H9 (cell line): Measurements from ENCODE around the gene DENND6A. TPM values are rescaled to one million over a fixed set of nuclear protein-coding genes. Genes with fewer than 3 reads are reported as not detected.

Experiments
- DNase-seq: peaks from one replicate; pipeline ENCODE4 v3.0.0-alpha.2; 2017
- H2AFZ ChIP-seq: one replicate; pipeline ENCODE4 v1.6.1; 2013; ENCODE audit warnings: mild to moderate bottlenecking, low read length, control low read depth, moderate library complexity
- H2AK5ac ChIP-seq: 2 replicates; pipeline ENCODE4 v1.6.1; 2013; ENCODE audit warnings: low read length, control low read depth, mixed read lengths; ENCODE audit not compliant: insufficient read length
- H2BK120ac ChIP-seq: one replicate; pipeline ENCODE4 v1.6.1; 2013; ENCODE audit warnings: low read depth, mild to moderate bottlenecking, low read length, control low read depth, inconsistent platforms; ENCODE audit not compliant: poor library complexity, severe bottlenecking
- H2BK12ac ChIP-seq: 2 replicates; pipeline ENCODE4 v1.6.1; 2013; ENCODE audit warnings: low read length, control low read depth, mixed read lengths, low read depth; ENCODE audit not compliant: insufficient read length
- H2BK15ac ChIP-seq: 2 replicates; pipeline ENCODE4 v1.6.1; 2013; ENCODE audit warnings: low read depth, low read length, control low read depth
- H2BK20ac ChIP-seq: one replicate; pipeline ENCODE4 v1.6.1; 2013; ENCODE audit warnings: low read depth, mild to moderate bottlenecking, low read length, control low read depth, inconsistent platforms; ENCODE audit not compliant: poor library complexity, severe bottlenecking
- H2BK5ac ChIP-seq: 2 replicates; pipeline ENCODE4 v1.6.1; 2013; ENCODE audit warnings: low read length, control low read depth, mixed read lengths; ENCODE audit not compliant: insufficient read length
- H3K14ac ChIP-seq: 2 replicates; pipeline ENCODE4 v1.6.1; 2013; ENCODE audit warnings: low read length, control low read depth; ENCODE audit not compliant: insufficient read depth
- H3K18ac ChIP-seq: 2 replicates; pipeline ENCODE4 v1.6.1; 2013; ENCODE audit warnings: low read depth, mild to moderate bottlenecking, mixed read lengths, low read length, control low read depth; ENCODE audit not compliant: insufficient read length
- H3K23ac ChIP-seq: 2 replicates; pipeline ENCODE4 v1.6.1; 2013; ENCODE audit warnings: low read length, control low read depth, mixed read lengths, low read depth; ENCODE audit not compliant: insufficient read length
- H3K23me2 ChIP-seq: 2 replicates; pipeline ENCODE4 v1.6.1; 2013; ENCODE audit warnings: low read depth, mild to moderate bottlenecking, mixed read lengths, low read length, control low read depth; ENCODE audit not compliant: insufficient read length, poor library complexity, severe bottlenecking
- H3K27ac ChIP-seq: 2 replicates; pipeline ENCODE4 v1.5.1; 2013; ENCODE audit warnings: low read length, control low read depth, mixed read lengths, low read depth; ENCODE audit not compliant: insufficient read length
- H3K27me3 ChIP-seq: 2 replicates; pipeline ENCODE4 v1.6.1; 2013; ENCODE audit warnings: low read length, control low read depth, inconsistent platforms; ENCODE audit not compliant: insufficient read depth
- H3K4ac ChIP-seq: 2 replicates; pipeline ENCODE4 v1.6.1; 2013; ENCODE audit warnings: low read depth, mild to moderate bottlenecking, control low read depth, inconsistent platforms, low read length, moderate library complexity
- H3K4me1 ChIP-seq: 2 replicates; pipeline ENCODE4 v1.6.1; 2013; ENCODE audit warnings: low read length, control low read depth, inconsistent platforms; ENCODE audit not compliant: insufficient read depth
- H3K4me2 ChIP-seq: 2 replicates; pipeline ENCODE4 v1.6.1; 2013; ENCODE audit warnings: low read length, control low read depth, mixed read lengths; ENCODE audit not compliant: insufficient read length, insufficient read depth
- H3K56ac ChIP-seq: 2 replicates; pipeline ENCODE4 v1.6.1; 2013; ENCODE audit warnings: low read depth, mild to moderate bottlenecking, mixed read lengths, low read length, control low read depth; ENCODE audit not compliant: insufficient read length
- H3K79me1 ChIP-seq: 2 replicates; pipeline ENCODE4 v1.6.1; 2013; ENCODE audit warnings: low read depth, mild to moderate bottlenecking, moderate library complexity, low read length, control low read depth, inconsistent platforms; ENCODE audit not compliant: insufficient read depth, poor library complexity, severe bottlenecking
- H3K79me2 ChIP-seq: 2 replicates; pipeline ENCODE4 v1.6.1; 2013; ENCODE audit warnings: low read length, control low read depth, inconsistent platforms; ENCODE audit not compliant: insufficient read depth
- H3K9ac ChIP-seq: 2 replicates; pipeline ENCODE4 v1.6.1; 2013; ENCODE audit warnings: low read length, control low read depth, mixed read lengths; ENCODE audit not compliant: insufficient read length; ENCODE audit errors: extremely low read depth
- H3K9me3 ChIP-seq: one replicate; pipeline ENCODE4 v1.6.1; 2013; ENCODE audit warnings: low read depth, low read length, inconsistent platforms; ENCODE audit not compliant: control insufficient read depth
- H3T11ph ChIP-seq: one replicate; pipeline ENCODE4 v1.6.1; 2013; ENCODE audit warnings: mild to moderate bottlenecking, low read length, control low read depth, inconsistent platforms
- H4K20me1 ChIP-seq: one replicate; pipeline ENCODE4 v1.6.1; 2013; ENCODE audit not compliant: control insufficient read depth, insufficient read length, insufficient read depth
- H4K5ac ChIP-seq: 2 replicates; pipeline ENCODE4 v1.6.1; 2013; ENCODE audit warnings: low read depth, mild to moderate bottlenecking, mixed read lengths, low read length, control low read depth; ENCODE audit not compliant: insufficient read length
- H4K8ac ChIP-seq: replicated peaks from 2 replicates; pipeline ENCODE4 v1.6.1; 2013; ENCODE audit warnings: low read length, control low read depth, mixed read lengths, low read depth; ENCODE audit not compliant: insufficient read length
- H4K91ac ChIP-seq: 2 replicates; pipeline ENCODE4 v1.6.1; 2013; ENCODE audit warnings: low read depth, mild to moderate bottlenecking, moderate library complexity, mixed read lengths, low read length, control low read depth; ENCODE audit not compliant: insufficient read length
- H3K27ac Mint-ChIP-seq, 3 experiments: 2 replicates in 2 of 3; 3 replicates in 1 of 3; pipeline ENCODE4 v1.8.0; 2020 to 2021; ENCODE audit warnings: mixed read lengths in 3 of 3, mild to moderate bottlenecking in 1 of 3, moderate library complexity in 1 of 3
- H3K27me3 Mint-ChIP-seq: 2 replicates; pipeline ENCODE4 v1.8.0; 2021; ENCODE audit warnings: low read depth, mild to moderate bottlenecking, moderate library complexity, mixed read lengths
- H3K36me3 Mint-ChIP-seq, 3 experiments: 2 replicates in 2 of 3; 3 replicates in 1 of 3; pipeline ENCODE4 v1.8.0; 2020 to 2021; ENCODE audit warnings: low read depth in 3 of 3, mixed read lengths in 3 of 3; ENCODE audit not compliant: insufficient read depth in 1 of 3
- H3K4me1 Mint-ChIP-seq, 2 experiments: 2 replicates each; pipeline ENCODE4 v1.8.0; 2020; ENCODE audit warnings: mixed read lengths in 2 of 2
- H3K4me3 Mint-ChIP-seq, 2 experiments: 2 replicates in 1 of 2; 3 replicates in 1 of 2; pipeline ENCODE4 v1.8.0; 2020 to 2021; ENCODE audit warnings: mild to moderate bottlenecking in 2 of 2, mixed read lengths in 2 of 2, moderate library complexity in 1 of 2
- H3K9me3 Mint-ChIP-seq, 2 experiments: 2 replicates in 1 of 2; 3 replicates in 1 of 2; pipeline ENCODE4 v1.8.0; 2020; ENCODE audit warnings: mild to moderate bottlenecking in 2 of 2, mixed read lengths in 2 of 2, moderate library complexity in 1 of 2
- WGBS: extraction: QIAGEN DNeasy Blood & Tissue Kit; methylation state at CpG from one replicate; pipeline ENCODE4 v1.1.7; 2013; ENCODE audit warnings: missing lambda C conversion rate, low lambda C conversion rate, mixed read lengths; ENCODE audit not compliant: insufficient read length; ENCODE audit errors: extremely low coverage; 5-methylcytosine and 5-hydroxymethylcytosine counted together
- total RNA-seq: library from RNA; stranded (reverse); gene quantifications from 2 replicates; pipeline ENCODE4 v1.2.1, GENCODE V29; 2021
- TF ChIP-seq, protein P1 (sequence below): fragments of 200-600 bp; sonication (generic); conservative IDR thresholded peaks from 3 replicates; pipeline ENCODE4 v1.8.0; 2021; ENCODE audit warnings: antibody characterized with exemption, mild to moderate bottlenecking

The DENND6A gene
- total RNA-seq, 1 experiment from 2014 or later: 13.2 TPM

DNA sequence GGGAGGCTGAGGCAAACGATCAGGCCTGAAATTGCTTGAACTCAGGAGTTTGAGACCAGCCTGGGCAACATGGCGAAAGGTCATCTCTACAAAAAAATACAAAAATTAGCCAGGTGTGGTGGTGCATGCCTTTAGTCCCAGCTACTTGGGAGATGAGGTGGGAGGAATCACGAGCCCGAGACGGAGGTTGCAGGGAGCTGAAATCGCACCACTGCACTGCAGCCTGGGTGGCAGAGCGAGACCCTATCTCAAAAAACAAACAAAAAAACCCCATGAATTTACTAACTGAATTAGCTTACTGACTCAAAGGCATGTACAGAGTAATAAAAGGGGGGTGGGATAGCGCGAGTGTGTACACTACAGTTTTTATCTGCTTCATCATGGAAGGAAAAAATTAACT is 115.1 kb downstream of the DENND6A start:
- Histone ChIP-seq H2AK5ac (no peak overlapping the region), H3K9me3 (no peaks in the 10 kb centered on the region), H3K18ac (no peak overlapping the region), H3T11ph (no peak overlapping the region), H4K5ac (no peak overlapping the region), H3K27ac (no peak overlapping the region), H3K14ac (no peak overlapping the region), H2BK5ac (no peak overlapping the region), H3K23ac (no peak overlapping the region), H2AFZ (no peak overlapping the region), H3K4me1 (no peaks in the 10 kb centered on the region), H2BK15ac (no peak overlapping the region), H2BK120ac (no peak overlapping the region), H4K8ac (no peak overlapping the region), H3K9ac (no peak overlapping the region), H3K4ac (no peak overlapping the region), H3K27me3 (no peaks in the 10 kb centered on the region), H4K91ac (no peak overlapping the region), H2BK20ac (no peak overlapping the region), H3K4me2 (no peak overlapping the region), H2BK12ac (no peak overlapping the region), H3K79me2 (peaks cover 2% of the 10 kb centered on the region; the same call in 1 of the 2 replicates), H3K23me2 (no peaks in the 10 kb centered on the region), H3K79me1 (peaks cover 5% of the 10 kb centered on the region), H3K56ac (no peak overlapping the region), H4K20me1 (no peaks in the 10 kb centered on the region)
- no peaks in the 10 kb centered on the region; a peak in 1 of 4 replicates for H3K4me1 Mint-ChIP-seq
- WGBS: no CpG with 5 or more reads among the region's 9 CpGs
- no peak overlapping the region for H3K4me3 Mint-ChIP-seq
- DNase-seq: no peak
- H3K9me3 Mint-ChIP-seq: no peaks in the 10 kb centered on the region
- H3K27ac Mint-ChIP-seq: peak overlapping the region in 1 of 3 experiments; percentile 53; a peak in 2 of 7 replicates
- peaks cover 34 to 81% (median 74%) of the 10 kb centered on the region in 3 experiments for H3K36me3 Mint-ChIP-seq
- H3K27me3 Mint-ChIP-seq: no peaks in the 10 kb centered on the region
- TF ChIP-seq, protein P1, sequence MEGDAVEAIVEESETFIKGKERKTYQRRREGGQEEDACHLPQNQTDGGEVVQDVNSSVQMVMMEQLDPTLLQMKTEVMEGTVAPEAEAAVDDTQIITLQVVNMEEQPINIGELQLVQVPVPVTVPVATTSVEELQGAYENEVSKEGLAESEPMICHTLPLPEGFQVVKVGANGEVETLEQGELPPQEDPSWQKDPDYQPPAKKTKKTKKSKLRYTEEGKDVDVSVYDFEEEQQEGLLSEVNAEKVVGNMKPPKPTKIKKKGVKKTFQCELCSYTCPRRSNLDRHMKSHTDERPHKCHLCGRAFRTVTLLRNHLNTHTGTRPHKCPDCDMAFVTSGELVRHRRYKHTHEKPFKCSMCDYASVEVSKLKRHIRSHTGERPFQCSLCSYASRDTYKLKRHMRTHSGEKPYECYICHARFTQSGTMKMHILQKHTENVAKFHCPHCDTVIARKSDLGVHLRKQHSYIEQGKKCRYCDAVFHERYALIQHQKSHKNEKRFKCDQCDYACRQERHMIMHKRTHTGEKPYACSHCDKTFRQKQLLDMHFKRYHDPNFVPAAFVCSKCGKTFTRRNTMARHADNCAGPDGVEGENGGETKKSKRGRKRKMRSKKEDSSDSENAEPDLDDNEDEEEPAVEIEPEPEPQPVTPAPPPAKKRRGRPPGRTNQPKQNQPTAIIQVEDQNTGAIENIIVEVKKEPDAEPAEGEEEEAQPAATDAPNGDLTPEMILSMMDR: no peak
